22Rv1 (cell line): Measurements from ENCODE around the gene PSMG3.

ENCODE experiments used
- CTCF ChIP-seq: fragments of 450-650 bp; IDR thresholded peaks from 2 replicates; pipeline ENCODE4 v1.5.1; 2017; ENCODE audit warnings: mild to moderate bottlenecking
- ZFX ChIP-seq: fragments of 450-650 bp; IDR thresholded peaks from 2 replicates; pipeline ENCODE4 v1.6.1; 2017; ENCODE audit warnings: antibody characterized with exemption, borderline replicate concordance

- TF ChIP-seq CTCF (no peak), ZFX (no peak)
These were observed 49.1 kb downstream of the PSMG3 start for GRCh38 chr7:1520539-1521234.
